Caki2 (cell line): Measurements from ENCODE around the gene RRM1. TPM values are rescaled to one million over a fixed set of nuclear protein-coding genes. Genes with fewer than 3 reads are reported as not detected.

Source experiments
- DNase-seq: peaks from one replicate; pipeline ENCODE4 v3.0.0-alpha.2; 2015; ENCODE audit warnings: low read depth
- in situ Hi-C: cut with HindIII; loops from 2 replicates; pipeline ENCODE4 v1.10.0; 2016; ENCODE audit warnings: low sequenced_read_pairs, low pct_unique_long_range_greater_than_20kb, mixed read lengths
- total RNA-seq: library from RNA; depleted of rRNA; stranded (reverse); fragments of >200 nt; shearing (Covaris generic); gene quantifications from 2 replicates; pipeline ENCODE4 v1.2.3, GENCODE V29; 2014; ENCODE audit warnings: low replicate concordance; rRNA removed

RRM1 gene
- total RNA-seq, 1 experiment from 2014 or later, result 104 TPM

- no peak for DNase-seq
- in situ Hi-C loops, result no loop called here
Observed at GRCh38 chr11:4178813-4179662, 84.4 kb downstream of the RRM1 start.

GRCh38 chr11:4180441-4181183 lies 86.0 kb downstream of the RRM1 start:
- in situ Hi-C loops, result no loop called here
- no peak for DNase-seq

GRCh38 chr11:4181782-4182721 lies 87.5 kb downstream of the RRM1 start:
- in situ Hi-C loops, result no loop called here
- peak; percentile 54 for DNase-seq

- DNase-seq, result no peak
- in situ Hi-C loops, result no loop called here
Observed at GRCh38 chr11:4183410-4184057, 88.9 kb downstream of the RRM1 start.

GRCh38 chr11:4184163-4184916 lies 89.7 kb downstream of the RRM1 start:
- DNase-seq, result no peak
- in situ Hi-C loops, result no loop called here

- no peak for DNase-seq
- in situ Hi-C loops, result no loop called here
Observed at GRCh38 chr11:4185561-4185960, 91.0 kb downstream of the RRM1 start.

- DNase-seq, result no peak
Observed at GRCh38 chr11:4186464-4187054, 92.0 kb downstream of the RRM1 start.

GRCh38 chr11:4187055-4187988 lies 92.7 kb downstream of the RRM1 start:
- in situ Hi-C loops, result no loop called here
- peak; percentile 79 for DNase-seq

More at GRCh38 chr11:4186464-4187054, 92.0 kb downstream of the RRM1 start:
- in situ Hi-C loops, result no loop called here

Other genes starting within 250 kb of the RRM1 start
- gene STIM1, start 239.1 kb upstream of the RRM1 start, total RNA-seq, result 36.1 and 45.5 TPM in 2 replicates